OCI-LY7 (cell line): ENCODE data around the gene GGACT. TPM values are rescaled to one million over a fixed set of nuclear protein-coding genes. Genes with fewer than 3 reads are reported as not detected.

Experiments
- BruUV-seq: library from RNA; stranded (reverse); fragments of 400-500 nt; replicated peaks from 2 replicates; lab custom pipeline; 2021; lab: Mats Ljungman, UMichigan
- CTCF ChIA-PET: fragments of 300-600 bp; sonication (Branson Sonifier 250); formaldehyde crosslinking; loops from one replicate; lab custom pipeline; 2022; ENCODE audit warnings: antibody characterized with exemption; ENCODE audit not compliant: unreplicated experiment; lab: Charles Lee
- POLR2A ChIA-PET: fragments of 300-600 bp; sonication (Branson Sonifier 250); formaldehyde crosslinking; loops from one replicate; lab custom pipeline; 2022; ENCODE audit warnings: antibody characterized with exemption; lab: Charles Lee
- DNase-seq: peaks from one replicate; pipeline ENCODE4 v3.0.0-alpha.2; 2015; ENCODE audit warnings: low spot score
- H2AFZ ChIP-seq: fragments of 200-600 bp; sonication (generic), shearing (Covaris generic); 2 replicates; pipeline ENCODE4 v1.6.1; 2014; ENCODE audit warnings: mild to moderate bottlenecking, antibody characterized with exemption, low read length, moderate library complexity
- H3K27ac ChIP-seq: fragments of 200-600 bp; sonication (generic); 2 replicates; pipeline ENCODE4 v1.5.1; 2014; ENCODE audit warnings: mixed run types, low read depth, mild to moderate bottlenecking, moderate library complexity, low read length, inconsistent platforms; ENCODE audit not compliant: poor library complexity, severe bottlenecking
- H3K36me3 ChIP-seq: fragments of 200-600 bp; sonication (generic); 2 replicates; pipeline ENCODE4 v1.6.1; 2014; ENCODE audit warnings: mild to moderate bottlenecking, antibody characterized with exemption, low read length, moderate library complexity, mixed read lengths; ENCODE audit not compliant: insufficient read depth
- H3K4me1 ChIP-seq: fragments of 200-600 bp; sonication (generic); 2 replicates; pipeline ENCODE4 v1.5.1; 2014; ENCODE audit warnings: mild to moderate bottlenecking, low read length; ENCODE audit not compliant: insufficient read depth, poor library complexity, severe bottlenecking
- H3K4me2 ChIP-seq: fragments of 200-600 bp; sonication (generic); 2 replicates; pipeline ENCODE4 v1.6.1; 2014; ENCODE audit warnings: mild to moderate bottlenecking, low read length
- H3K4me3 ChIP-seq: fragments of 200-600 bp; sonication (generic); 2 replicates; pipeline ENCODE4 v1.5.1; 2014; ENCODE audit warnings: mild to moderate bottlenecking, low read depth, low read length; ENCODE audit not compliant: poor library complexity, severe bottlenecking
- H3K79me2 ChIP-seq: fragments of 200-600 bp; sonication (generic); 2 replicates; pipeline ENCODE4 v1.6.1; 2016; ENCODE audit warnings: low read depth, mild to moderate bottlenecking, low read length, moderate library complexity, mixed read lengths; ENCODE audit not compliant: insufficient read depth
- H3K9me2 ChIP-seq: fragments of 200-600 bp; sonication (generic); 2 replicates; pipeline ENCODE4 v1.6.1; 2016; ENCODE audit warnings: mild to moderate bottlenecking, low read length, mixed read lengths; ENCODE audit not compliant: insufficient read depth
- H3K9me3 ChIP-seq: fragments of 200-600 bp; sonication (generic); 2 replicates; pipeline ENCODE4 v1.6.1; 2014; ENCODE audit warnings: mild to moderate bottlenecking, mixed run types, low read length, mixed read lengths
- H4K20me1 ChIP-seq: fragments of 200-600 bp; sonication (generic); 2 replicates; pipeline ENCODE4 v1.6.1; 2014; ENCODE audit warnings: mild to moderate bottlenecking, antibody characterized with exemption, low read length, moderate library complexity, mixed read lengths; ENCODE audit not compliant: insufficient read depth
- CTCF ChIP-seq: fragments of 200-600 bp; sonication (generic); conservative IDR thresholded peaks from 2 replicates; pipeline ENCODE4 v1.5.1; 2014; ENCODE audit warnings: mild to moderate bottlenecking, antibody characterized with exemption, low read length, moderate library complexity, mixed read lengths
- EZH2phosphoT487 ChIP-seq: fragments of 200-600 bp; sonication (generic); IDR thresholded peaks from 2 replicates; pipeline ENCODE4 v1.6.1; 2018; ENCODE audit warnings: low read depth, borderline replicate concordance, mild to moderate bottlenecking, mixed run types, antibody characterized with exemption, low read length, moderate library complexity, mixed read lengths
- intact Hi-C: fragments of 100-400 bp; cut with micrococcal nuclease; formaldehyde crosslinking; loops from one replicate; pipeline ENCODE4 v1.10.0; 2022; ENCODE audit not compliant: unreplicated experiment
- total RNA-seq, 2 experiments: library from RNA; depleted of rRNA in 1 of 2; stranded (reverse); fragments of >200 nt in 1 of 2; shearing (Covaris generic) in 1 of 2; gene quantifications; 2 replicates each; pipeline ENCODE4 v1.2.3, GENCODE V29; 2014 to 2022

The GGACT gene
- total RNA-seq, 2 experiments from 2014 or later = 0.53 to 0.69 TPM

- H3K9me2 ChIP-seq = no peaks in the 10 kb centered on the region
- H4K20me1 ChIP-seq = no peaks in the 10 kb centered on the region
- H3K36me3 ChIP-seq = no peaks in the 10 kb centered on the region
- ChIA-PET CTCF (no interaction called here), POLR2A (no interaction called here)
- BruUV-seq = no TSS peak
- no peak for DNase-seq
- H3K4me3 ChIP-seq = no peak overlapping the region
- H3K4me2 ChIP-seq = no peak overlapping the region
- H3K4me1 ChIP-seq = peaks cover 5% of the 10 kb centered on the region
- no peak for TF ChIP-seq EZH2phosphoT487
- H3K9me3 ChIP-seq = no peaks in the 10 kb centered on the region
- no peak overlapping the region for H3K27ac ChIP-seq
- H2AFZ ChIP-seq = no peak overlapping the region
- H3K79me2 ChIP-seq = no peaks in the 10 kb centered on the region
- intact Hi-C loops = no loop called here
Measured at GRCh38 chr13:100546713-100547405, 41.7 kb downstream of the GGACT start.

GRCh38 chr13:100545684-100546061, 42.9 kb downstream of the GGACT start:
- peaks cover 5% of the 10 kb centered on the region for H3K4me1 ChIP-seq
- H2AFZ ChIP-seq = no peak overlapping the region
- no peaks in the 10 kb centered on the region for H3K9me3 ChIP-seq
- intact Hi-C loops = no loop called here
- POLR2A ChIA-PET = no interaction called here
- CTCF ChIA-PET = no interaction called here
- H4K20me1 ChIP-seq = no peaks in the 10 kb centered on the region
- BruUV-seq = no TSS peak
- no peak overlapping the region for H3K27ac ChIP-seq
- no peaks in the 10 kb centered on the region for H3K36me3 ChIP-seq
- H3K79me2 ChIP-seq = no peaks in the 10 kb centered on the region
- H3K4me2 ChIP-seq = no peak overlapping the region
- no peak overlapping the region for H3K4me3 ChIP-seq
- no peaks in the 10 kb centered on the region for H3K9me2 ChIP-seq
- no peak for DNase-seq
- TF ChIP-seq CTCF = no peak
- TF ChIP-seq EZH2phosphoT487 = no peak

DNA sequence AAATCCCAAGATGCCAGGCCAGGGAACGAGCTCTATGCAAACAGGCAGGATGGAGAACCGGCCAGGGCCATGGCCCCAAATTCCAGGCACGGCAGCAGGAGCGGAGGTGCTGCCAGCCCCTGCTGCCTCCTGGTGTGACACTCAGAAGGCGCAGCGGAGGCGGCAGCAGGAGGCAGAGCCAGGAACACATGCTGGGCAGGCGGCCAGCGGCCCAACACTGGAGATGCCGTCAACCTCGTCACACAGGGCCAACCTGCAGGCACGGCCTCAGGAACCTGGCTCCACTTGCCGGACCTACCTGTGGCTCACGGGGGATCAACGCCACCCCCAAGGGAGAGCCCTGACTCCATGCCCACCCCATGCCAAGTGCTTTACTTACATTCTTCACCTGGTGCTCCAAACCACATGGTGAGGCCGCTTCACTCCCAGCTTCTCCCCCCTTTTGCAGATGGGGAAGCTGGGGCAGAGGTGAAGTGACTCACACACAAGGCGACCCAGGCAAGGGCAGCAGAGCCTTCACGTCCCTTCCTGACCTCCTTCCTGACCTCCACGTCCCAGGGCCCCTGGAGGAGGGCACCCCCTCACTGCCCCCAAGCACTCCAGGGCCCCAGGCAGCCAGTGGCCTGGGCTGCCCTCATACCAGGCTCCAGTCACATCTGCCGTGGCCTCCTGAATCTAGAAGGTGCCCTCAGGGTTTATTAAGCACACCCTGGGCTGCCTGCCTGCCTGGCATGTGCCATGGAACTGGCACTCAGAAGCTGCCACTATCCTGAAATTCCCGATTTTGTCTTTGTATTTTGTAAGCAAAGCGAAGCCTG, 43.5 kb downstream of the GGACT start:
- CTCF ChIA-PET = no interaction called here
- H3K4me3 ChIP-seq = no peak overlapping the region
- no peaks in the 10 kb centered on the region for H3K36me3 ChIP-seq
- no peaks in the 10 kb centered on the region for H3K9me2 ChIP-seq
- H3K4me1 ChIP-seq = peaks cover 5% of the 10 kb centered on the region
- H2AFZ ChIP-seq = no peak overlapping the region
- H3K79me2 ChIP-seq = no peaks in the 10 kb centered on the region
- intact Hi-C loops = no loop called here
- BruUV-seq = no TSS peak
- no peaks in the 10 kb centered on the region for H3K9me3 ChIP-seq
- TF ChIP-seq CTCF (no peak), EZH2phosphoT487 (no peak)
- no peak overlapping the region for H3K27ac ChIP-seq
- H3K4me2 ChIP-seq = no peak overlapping the region
- POLR2A ChIA-PET = no interaction called here
- no peak for DNase-seq
- no peaks in the 10 kb centered on the region for H4K20me1 ChIP-seq
